HT-29 (cell line): ENCODE results near the gene MCEE. TPM values are rescaled to one million over a fixed set of nuclear protein-coding genes. Genes with fewer than 3 reads are reported as not detected.
"Not testable (repeated sequence)": the region's sequence is repeated elsewhere in the genome, so short reads cannot be mapped to it uniquely, and the experiment has no call there.

ENCODE experiments used
- DNase-seq: peaks from one replicate; pipeline ENCODE4 v3.0.0-alpha.2; 2015; ENCODE audit warnings: low spot score
- total RNA-seq: library from RNA; depleted of rRNA; stranded (reverse); fragments of >200 nt; shearing (Covaris generic); gene quantifications from 2 replicates; pipeline ENCODE4 v1.2.3, GENCODE V29; 2014

Gene MCEE
- total RNA-seq, 1 experiment from 2014 or later, result 14.6 TPM

- not testable (repeated sequence) for DNase-seq
Measured at GRCh38 chr2:71083297-71083696, 46.7 kb downstream of the MCEE start.

- no peak for DNase-seq
Measured at GRCh38 chr2:71082402-71083252, 47.4 kb downstream of the MCEE start.

- no peak for DNase-seq
Measured at GRCh38 chr2:71078624-71079023, 51.4 kb downstream of the MCEE start.

GRCh38 chr2:71074893-71075395 is 55.1 kb downstream of the MCEE start:
- DNase-seq, result no peak

GRCh38 chr2:71073475-71073874 is 56.6 kb downstream of the MCEE start:
- DNase-seq, result no peak

GRCh38 chr2:71072492-71072891 is 57.5 kb downstream of the MCEE start:
- no peak for DNase-seq

- no peak for DNase-seq
Measured at GRCh38 chr2:71071681-71072398, 58.2 kb downstream of the MCEE start.

GRCh38 chr2:71070294-71071093 is 59.5 kb downstream of the MCEE start:
- DNase-seq, result peak; percentile 58

GRCh38 chr2:71069376-71069775 is 60.7 kb downstream of the MCEE start:
- DNase-seq, result no peak

- DNase-seq, result peak; percentile 97
Measured at GRCh38 chr2:71068218-71069035, 61.6 kb downstream of the MCEE start, which contains the start of gene NAGK. TSS of gene NAGK (plus strand) at chr2:71068648. CDS start at chr2:71068684, 36 bp downstream.

GRCh38 chr2:71067567-71068217 is 62.3 kb downstream of the MCEE start:
- no peak for DNase-seq

- no peak for DNase-seq
Measured at GRCh38 chr2:71066856-71067255, 63.2 kb downstream of the MCEE start.

- DNase-seq, result no peak
Measured at GRCh38 chr2:71064754-71065621, 65.0 kb downstream of the MCEE start.

GRCh38 chr2:71064110-71064611 is 65.9 kb downstream of the MCEE start:
- DNase-seq, result no peak

- DNase-seq, result no peak
Measured at GRCh38 chr2:71063216-71063615, 66.8 kb downstream of the MCEE start.

GRCh38 chr2:71060871-71061270 is 69.2 kb downstream of the MCEE start:
- no peak for DNase-seq

GRCh38 chr2:71060211-71060610 is 69.8 kb downstream of the MCEE start:
- DNase-seq, result no peak
